Astrocyte (in vitro differentiated cells and primary cell): ENCODE data around the gene PLD3. TPM values are rescaled to one million over a fixed set of nuclear protein-coding genes. Genes with fewer than 3 reads are reported as not detected.

Experiments
- DNase-seq: peaks from one replicate; pipeline ENCODE4 v3.0.0-alpha.2; 2010; ENCODE audit warnings: low read depth
- FAIRE-seq: peaks from 2 replicates; lab custom pipeline; 2011; peaks lifted over from hg19 to GRCh38; lab: Jason Lieb, UNC
- H2AFZ ChIP-seq: 2 replicates; pipeline ENCODE4 v1.6.0; 2012; ENCODE audit warnings: low read depth, low read length, inconsistent platforms
- H3K27ac ChIP-seq: 2 replicates; pipeline ENCODE4 v1.5.1; 2011; ENCODE audit warnings: low read depth, low read length, inconsistent platforms
- H3K27me3 ChIP-seq: 2 replicates; pipeline ENCODE4 v1.6.0; 2011; ENCODE audit warnings: low read length, inconsistent platforms; ENCODE audit not compliant: insufficient read depth
- H3K36me3 ChIP-seq: 2 replicates; pipeline ENCODE4 v1.5.1; 2011; ENCODE audit warnings: low read length, inconsistent platforms; ENCODE audit not compliant: insufficient read depth
- H3K4me1 ChIP-seq: 2 replicates; pipeline ENCODE4 v1.5.1; 2011; ENCODE audit warnings: low read length, inconsistent platforms; ENCODE audit not compliant: insufficient read depth
- H3K4me2 ChIP-seq: 2 replicates; pipeline ENCODE4 v1.6.0; 2012; ENCODE audit warnings: low read length, inconsistent platforms
- H3K4me3 ChIP-seq: 2 replicates; pipeline ENCODE4 v1.5.1; 2011; ENCODE audit warnings: low read depth, mild to moderate bottlenecking, low read length, inconsistent platforms; ENCODE audit not compliant: insufficient read depth
- H3K79me2 ChIP-seq: 2 replicates; pipeline ENCODE4 v1.6.0; 2012; ENCODE audit warnings: mild to moderate bottlenecking, low read length, inconsistent platforms; ENCODE audit not compliant: insufficient read depth
- H3K9ac ChIP-seq: 2 replicates; pipeline ENCODE4 v1.6.0; 2012; ENCODE audit warnings: mild to moderate bottlenecking, low read length, inconsistent platforms
- H3K9me3 ChIP-seq: 2 replicates; pipeline ENCODE4 v1.5.1; 2012; ENCODE audit warnings: low read depth, mild to moderate bottlenecking, low read length, inconsistent platforms; ENCODE audit not compliant: insufficient read depth
- H4K20me1 ChIP-seq: 2 replicates; pipeline ENCODE4 v1.6.0; 2012; ENCODE audit warnings: low read length, inconsistent platforms; ENCODE audit not compliant: insufficient read depth
- H3K27ac Mint-ChIP-seq: one replicate; pipeline ENCODE4 v1.8.0; 2021; ENCODE audit warnings: mild to moderate bottlenecking, mixed read lengths; ENCODE audit not compliant: unreplicated experiment
- H3K27me3 Mint-ChIP-seq: one replicate; pipeline ENCODE4 v1.8.0; 2021; ENCODE audit warnings: low read depth, mixed read lengths; ENCODE audit not compliant: unreplicated experiment
- H3K36me3 Mint-ChIP-seq: one replicate; pipeline ENCODE4 v1.8.0; 2021; ENCODE audit warnings: low read depth, mixed read lengths; ENCODE audit not compliant: unreplicated experiment
- H3K4me1 Mint-ChIP-seq: one replicate; pipeline ENCODE4 v1.8.0; 2021; ENCODE audit warnings: low read depth, mixed read lengths; ENCODE audit not compliant: unreplicated experiment
- H3K4me3 Mint-ChIP-seq: one replicate; pipeline ENCODE4 v1.8.0; 2021; ENCODE audit warnings: mild to moderate bottlenecking, moderate library complexity, mixed read lengths; ENCODE audit not compliant: unreplicated experiment
- H3K9me3 Mint-ChIP-seq: one replicate; pipeline ENCODE4 v1.8.0; 2021; ENCODE audit warnings: mild to moderate bottlenecking, mixed read lengths; ENCODE audit not compliant: unreplicated experiment
- EZH2 ChIP-seq: IDR thresholded peaks from 2 replicates; pipeline ENCODE4 v1.6.1; 2012; ENCODE audit warnings: mild to moderate bottlenecking, low read length, inconsistent platforms; ENCODE audit not compliant: insufficient read depth
- total RNA-seq: library from RNA; stranded (reverse); gene quantifications from 2 replicates; pipeline ENCODE4 v1.2.1, GENCODE V29; 2021
- TF ChIP-seq, protein P1 (sequence below): IDR thresholded peaks from 2 replicates; pipeline ENCODE4 v1.5.1; 2011; ENCODE audit warnings: low read depth, mild to moderate bottlenecking, inconsistent platforms, low read length, moderate library complexity; ENCODE audit not compliant: insufficient read depth

Gene PLD3
- total RNA-seq, 1 donor from 2014 or later: 728 TPM

DNA sequence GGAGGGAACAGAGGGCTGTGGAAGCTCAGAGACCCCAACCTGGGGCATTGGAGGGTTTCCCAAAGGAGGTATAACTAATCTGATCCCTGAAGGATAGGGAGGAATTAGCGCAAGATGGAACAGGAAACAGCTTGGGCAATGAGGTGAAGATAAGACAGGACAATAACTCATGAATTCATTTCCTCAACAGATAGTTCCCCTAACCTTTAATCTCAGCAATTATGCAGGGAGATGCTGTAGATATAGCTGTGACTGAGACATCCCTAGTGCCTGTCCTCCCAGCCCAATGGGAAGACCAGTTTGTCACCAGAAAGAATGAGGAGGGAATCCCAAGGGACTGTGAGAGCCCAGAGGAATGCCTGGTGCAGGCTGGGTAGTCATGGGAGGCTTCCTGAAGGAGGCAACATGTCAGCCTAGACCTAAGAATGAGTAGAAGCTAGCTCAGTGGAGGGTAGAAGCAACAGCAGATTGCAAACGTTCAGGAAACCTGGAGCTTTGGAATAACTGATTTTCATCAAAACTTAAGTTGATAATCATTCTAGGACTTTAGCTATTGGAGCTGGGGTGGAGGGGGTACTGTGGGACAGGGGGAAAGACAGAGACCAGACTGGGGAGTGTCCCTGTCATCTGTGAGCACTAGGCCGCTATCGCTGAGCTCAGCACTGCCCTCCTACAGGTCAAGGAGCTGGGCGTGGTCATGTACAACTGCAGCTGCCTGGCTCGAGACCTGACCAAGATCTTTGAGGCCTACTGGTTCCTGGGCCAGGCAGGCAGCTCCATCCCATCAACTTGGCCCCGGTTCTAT, 22.7 kb downstream of the PLD3 start:
- H3K9me3 Mint-ChIP-seq: no peaks in the 10 kb centered on the region

GRCh38 chr19:40371802-40372122, 23.3 kb downstream of the PLD3 start:
- Histone ChIP-seq H3K4me3 (no peak overlapping the region), H3K27ac (no peak overlapping the region), H2AFZ (no peak overlapping the region), H3K79me2 (no peaks in the 10 kb centered on the region), H3K9me3 (no peaks in the 10 kb centered on the region), H3K4me1 (peaks cover 4% of the 10 kb centered on the region), H4K20me1 (peaks cover 27% of the 10 kb centered on the region), H3K9ac (no peak overlapping the region), H3K4me2 (no peak overlapping the region), H3K27me3 (no peaks in the 10 kb centered on the region), H3K36me3 (peaks cover 3% of the 10 kb centered on the region)
- Mint-ChIP-seq H3K36me3 (peaks cover 23% of the 10 kb centered on the region), H3K4me1 (peaks cover 10% of the 10 kb centered on the region), H3K27me3 (no peaks in the 10 kb centered on the region), H3K9me3 (no peaks in the 10 kb centered on the region), H3K27ac (no peak overlapping the region), H3K4me3 (no peak overlapping the region)
- DNase-seq: no peak
- TF ChIP-seq EZH2: no peak
- TF ChIP-seq, protein P1, sequence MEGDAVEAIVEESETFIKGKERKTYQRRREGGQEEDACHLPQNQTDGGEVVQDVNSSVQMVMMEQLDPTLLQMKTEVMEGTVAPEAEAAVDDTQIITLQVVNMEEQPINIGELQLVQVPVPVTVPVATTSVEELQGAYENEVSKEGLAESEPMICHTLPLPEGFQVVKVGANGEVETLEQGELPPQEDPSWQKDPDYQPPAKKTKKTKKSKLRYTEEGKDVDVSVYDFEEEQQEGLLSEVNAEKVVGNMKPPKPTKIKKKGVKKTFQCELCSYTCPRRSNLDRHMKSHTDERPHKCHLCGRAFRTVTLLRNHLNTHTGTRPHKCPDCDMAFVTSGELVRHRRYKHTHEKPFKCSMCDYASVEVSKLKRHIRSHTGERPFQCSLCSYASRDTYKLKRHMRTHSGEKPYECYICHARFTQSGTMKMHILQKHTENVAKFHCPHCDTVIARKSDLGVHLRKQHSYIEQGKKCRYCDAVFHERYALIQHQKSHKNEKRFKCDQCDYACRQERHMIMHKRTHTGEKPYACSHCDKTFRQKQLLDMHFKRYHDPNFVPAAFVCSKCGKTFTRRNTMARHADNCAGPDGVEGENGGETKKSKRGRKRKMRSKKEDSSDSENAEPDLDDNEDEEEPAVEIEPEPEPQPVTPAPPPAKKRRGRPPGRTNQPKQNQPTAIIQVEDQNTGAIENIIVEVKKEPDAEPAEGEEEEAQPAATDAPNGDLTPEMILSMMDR: no peak
- no peak for FAIRE-seq

More for the DNA sequence above, 22.7 kb downstream of the PLD3 start:
- Histone ChIP-seq H4K20me1 (peaks cover 27% of the 10 kb centered on the region), H3K27me3 (no peaks in the 10 kb centered on the region), H3K27ac (no peak overlapping the region), H3K4me1 (peaks cover 9% of the 10 kb centered on the region), H3K9ac (no peak overlapping the region), H3K79me2 (no peaks in the 10 kb centered on the region), H3K4me3 (no peak overlapping the region), H2AFZ (no peak overlapping the region), H3K9me3 (no peaks in the 10 kb centered on the region), H3K4me2 (no peak overlapping the region), H3K36me3 (peaks cover 3% of the 10 kb centered on the region)
- DNase-seq (no peak), FAIRE-seq (no peak)
- TF ChIP-seq, protein P1: no peak
- no peak for TF ChIP-seq EZH2
- Mint-ChIP-seq H3K36me3 (peaks cover 23% of the 10 kb centered on the region), H3K27ac (no peak overlapping the region), H3K4me3 (no peak overlapping the region), H3K4me1 (peaks cover 12% of the 10 kb centered on the region), H3K27me3 (no peaks in the 10 kb centered on the region)

DNA sequence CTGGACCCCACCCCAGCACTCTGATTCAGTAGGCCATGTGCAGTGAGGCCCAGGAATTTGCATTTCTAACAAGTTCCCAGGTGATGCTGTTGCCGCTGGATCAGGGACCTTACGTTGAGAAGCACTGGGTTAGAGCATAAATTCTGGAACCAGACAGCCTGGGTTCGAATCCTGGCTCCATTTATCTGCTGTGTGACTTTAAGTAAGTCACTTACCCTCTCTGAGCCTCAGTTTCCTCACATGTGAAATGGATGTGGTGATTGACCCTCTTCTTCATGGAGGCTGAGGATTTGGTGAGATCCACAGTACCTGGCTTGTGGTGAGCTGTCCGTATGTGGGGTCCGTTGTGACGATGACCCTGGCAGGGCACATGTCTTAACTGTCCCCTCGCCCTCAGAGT, 25.6 kb downstream of the PLD3 start:
- Mint-ChIP-seq H3K36me3 (peaks cover 29% of the 10 kb centered on the region), H3K9me3 (no peaks in the 10 kb centered on the region), H3K4me1 (no peaks in the 10 kb centered on the region), H3K27ac (no peak overlapping the region), H3K27me3 (no peaks in the 10 kb centered on the region), H3K4me3 (no peak overlapping the region)
- Histone ChIP-seq H3K4me1 (no peaks in the 10 kb centered on the region), H4K20me1 (peaks cover 8% of the 10 kb centered on the region), H3K27me3 (no peaks in the 10 kb centered on the region), H2AFZ (no peak overlapping the region), H3K79me2 (no peaks in the 10 kb centered on the region), H3K36me3 (peaks cover 3% of the 10 kb centered on the region), H3K27ac (no peak overlapping the region), H3K9ac (no peak overlapping the region), H3K9me3 (no peaks in the 10 kb centered on the region), H3K4me2 (no peak overlapping the region), H3K4me3 (no peak overlapping the region)
- DNase-seq (no peak), FAIRE-seq (no peak)
- TF ChIP-seq, protein P1: no peak
- TF ChIP-seq EZH2: no peak
